ENCODE measurements around the gene CDK14.

CDK14 gene

GRCh38 chr7:91046322-91047089, 450.4 kb downstream of the CDK14 start:
- H3K4me3 ChIP-seq (replicated peaks; ENCODE audit: insufficient read depth, low read length) = no peak overlapping the region
- DNase-seq (ENCODE audit: low read depth in 1 of 2, low spot score in 1 of 2) = no peak
- TF ChIP-seq CTCF (IDR thresholded peaks at IDR 0.05; ENCODE audit: insufficient read depth, low read length) (no peak), POLR2AphosphoS5 (IDR thresholded peaks at IDR 0.05; ENCODE audit: low read depth) (no peak), GABPA (IDR thresholded peaks at IDR 0.05; ENCODE audit: low read depth) (no peak), SPI1 (IDR thresholded peaks at IDR 0.05; ENCODE audit: borderline replicate concordance, low read depth) (no peak)
- TF ChIP-seq, protein P1, sequence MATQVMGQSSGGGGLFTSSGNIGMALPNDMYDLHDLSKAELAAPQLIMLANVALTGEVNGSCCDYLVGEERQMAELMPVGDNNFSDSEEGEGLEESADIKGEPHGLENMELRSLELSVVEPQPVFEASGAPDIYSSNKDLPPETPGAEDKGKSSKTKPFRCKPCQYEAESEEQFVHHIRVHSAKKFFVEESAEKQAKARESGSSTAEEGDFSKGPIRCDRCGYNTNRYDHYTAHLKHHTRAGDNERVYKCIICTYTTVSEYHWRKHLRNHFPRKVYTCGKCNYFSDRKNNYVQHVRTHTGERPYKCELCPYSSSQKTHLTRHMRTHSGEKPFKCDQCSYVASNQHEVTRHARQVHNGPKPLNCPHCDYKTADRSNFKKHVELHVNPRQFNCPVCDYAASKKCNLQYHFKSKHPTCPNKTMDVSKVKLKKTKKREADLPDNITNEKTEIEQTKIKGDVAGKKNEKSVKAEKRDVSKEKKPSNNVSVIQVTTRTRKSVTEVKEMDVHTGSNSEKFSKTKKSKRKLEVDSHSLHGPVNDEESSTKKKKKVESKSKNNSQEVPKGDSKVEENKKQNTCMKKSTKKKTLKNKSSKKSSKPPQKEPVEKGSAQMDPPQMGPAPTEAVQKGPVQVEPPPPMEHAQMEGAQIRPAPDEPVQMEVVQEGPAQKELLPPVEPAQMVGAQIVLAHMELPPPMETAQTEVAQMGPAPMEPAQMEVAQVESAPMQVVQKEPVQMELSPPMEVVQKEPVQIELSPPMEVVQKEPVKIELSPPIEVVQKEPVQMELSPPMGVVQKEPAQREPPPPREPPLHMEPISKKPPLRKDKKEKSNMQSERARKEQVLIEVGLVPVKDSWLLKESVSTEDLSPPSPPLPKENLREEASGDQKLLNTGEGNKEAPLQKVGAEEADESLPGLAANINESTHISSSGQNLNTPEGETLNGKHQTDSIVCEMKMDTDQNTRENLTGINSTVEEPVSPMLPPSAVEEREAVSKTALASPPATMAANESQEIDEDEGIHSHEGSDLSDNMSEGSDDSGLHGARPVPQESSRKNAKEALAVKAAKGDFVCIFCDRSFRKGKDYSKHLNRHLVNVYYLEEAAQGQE (IDR thresholded peaks at IDR 0.05; ENCODE audit: insufficient replicate concordance, low read depth) = no peak
- no peaks in the 10 kb centered on the region for H3K27me3 ChIP-seq (ENCODE audit: insufficient read depth, poor library complexity, severe bottlenecking)
- H3K27ac ChIP-seq (replicated peaks) = no peak overlapping the region

DNA sequence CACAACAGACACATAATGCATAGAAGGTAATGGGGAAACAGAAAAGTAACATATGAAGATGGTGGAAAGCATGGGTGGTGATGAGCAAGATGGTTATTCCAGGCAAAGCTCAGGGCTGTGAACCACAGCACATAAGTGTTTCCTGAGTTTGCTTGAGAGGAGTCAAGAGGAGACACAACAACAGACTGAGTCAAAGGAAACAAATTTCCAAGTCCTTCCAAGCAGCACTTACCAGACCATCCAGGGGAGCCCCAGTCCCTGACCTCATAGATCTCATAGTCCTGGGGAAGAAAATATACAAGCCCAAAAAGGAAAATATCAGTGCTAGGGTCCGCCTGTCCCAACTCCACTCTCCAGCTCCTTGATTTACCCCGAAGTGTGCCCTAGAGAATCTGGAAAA, 451.5 kb downstream of the CDK14 start:
- Histone ChIP-seq H3K27me3 (ENCODE audit: insufficient read depth, poor library complexity, severe bottlenecking) (no peaks in the 10 kb centered on the region), H3K4me3 (replicated peaks; ENCODE audit: insufficient read depth, low read length) (no peak overlapping the region), H3K27ac (replicated peaks) (no peak overlapping the region)
- TF ChIP-seq SPI1 (IDR thresholded peaks at IDR 0.05; ENCODE audit: borderline replicate concordance, low read depth) = no peak
- TF ChIP-seq, protein P1 (IDR thresholded peaks at IDR 0.05; ENCODE audit: insufficient replicate concordance, low read depth) = no peak
- no peak for DNase-seq (ENCODE audit: low read depth in 1 of 2, low spot score in 1 of 2)

DNA sequence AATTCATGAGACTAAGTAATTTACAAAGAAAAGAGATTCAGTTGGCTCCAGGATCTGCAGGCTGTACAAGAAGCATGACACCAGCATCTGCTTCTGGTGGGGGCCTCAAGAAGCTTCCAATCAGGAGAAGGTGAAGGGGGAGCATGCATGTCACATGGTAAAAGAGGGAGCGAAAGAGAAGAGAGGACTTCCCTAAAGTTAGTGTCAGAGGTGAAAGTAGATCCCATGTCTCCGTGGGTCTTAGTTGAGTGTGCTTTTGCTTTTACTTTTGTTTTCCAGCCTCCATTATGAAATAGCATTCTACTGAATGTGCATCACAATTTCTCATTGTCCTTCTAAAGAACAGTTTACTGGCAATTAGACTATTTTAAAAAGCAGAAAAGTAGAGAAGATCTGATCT, 454.6 kb downstream of the CDK14 start:
- TF ChIP-seq GABPA (IDR thresholded peaks at IDR 0.05; ENCODE audit: low read depth) (no peak), POLR2AphosphoS5 (IDR thresholded peaks at IDR 0.05; ENCODE audit: low read depth) (no peak), SPI1 (IDR thresholded peaks at IDR 0.05; ENCODE audit: borderline replicate concordance, low read depth) (no peak), CTCF (IDR thresholded peaks at IDR 0.05; ENCODE audit: insufficient read depth, low read length) (no peak)
- TF ChIP-seq, protein P1 (IDR thresholded peaks at IDR 0.05; ENCODE audit: insufficient replicate concordance, low read depth) = no peak
- Histone ChIP-seq H3K27me3 (ENCODE audit: insufficient read depth, poor library complexity, severe bottlenecking) (no peaks in the 10 kb centered on the region), H3K27ac (replicated peaks) (no peak overlapping the region), H3K4me3 (replicated peaks; ENCODE audit: insufficient read depth, low read length) (no peak overlapping the region)
- no peak for DNase-seq (ENCODE audit: low read depth in 1 of 2, low spot score in 1 of 2)
